K562 (cell line): ENCODE data around the gene KIF5A. TPM values are rescaled to one million over a fixed set of nuclear protein-coding genes. Genes with fewer than 3 reads are reported as not detected.

Experiments used
- CGGBP1 ChIP-seq: fragments of 250-450 bp; sonication (Bioruptor Pico); IDR thresholded peaks from 2 replicates; pipeline ENCODE4 v1.9.0; 2021; ENCODE audit warnings: mild to moderate bottlenecking
- HSF4 ChIP-seq: fragments of 250-450 bp; sonication (Bioruptor Pico); IDR thresholded peaks from 2 replicates; pipeline ENCODE4 v2.1.2; 2022; ENCODE audit warnings: mild to moderate bottlenecking, moderate library complexity, borderline replicate concordance
- KDM5B ChIP-seq: fragments of 200-600 bp; sonication (generic); IDR thresholded peaks from 2 replicates; pipeline ENCODE4 v1.6.1; 2012; ENCODE audit warnings: low read depth, mild to moderate bottlenecking, moderate library complexity, low read length, control low read depth, inconsistent platforms; ENCODE audit not compliant: insufficient replicate concordance
- MGA ChIP-seq: fragments of 450-650 bp; IDR thresholded peaks from 2 replicates; pipeline ENCODE4 v1.6.1; 2016; ENCODE audit warnings: mild to moderate bottlenecking, moderate library complexity
- SP1 ChIP-seq: sonication (generic); formaldehyde crosslinking; IDR thresholded peaks from 2 replicates; pipeline ENCODE4 v1.8.1; 2022; ENCODE audit warnings: mild to moderate bottlenecking, missing genetic modification reagents
- ZFP1 ChIP-seq: fragments of 450-650 bp; formaldehyde crosslinking; IDR thresholded peaks from 2 replicates; pipeline ENCODE4 v1.4.0; 2020; ENCODE audit warnings: mild to moderate bottlenecking, mixed read lengths
- ZNF165 ChIP-seq: fragments of 250-450 bp; sonication (Bioruptor Pico); IDR thresholded peaks from 2 replicates; pipeline ENCODE4 v1.4.0; 2020; ENCODE audit warnings: borderline replicate concordance
- polyA plus RNA-seq, 8 experiments: library from polyadenylated mRNA; depleted of rRNA in 4 of 8; stranded (reverse) in 5 of 8; unstranded in 3 of 8; fragments of >200 nt; fragmentation: Nextera tagmentation in 2 of 8; fragmentation: Illumina TruSeq in 1 of 8; extraction: Ambion mirVana in 2 of 8; extraction: Trizol in 1 of 8; gene quantifications; 2 replicates each; pipeline versions ENCODE4 v1.2.1 to v1.2.3, GENCODE V29; 2011 to 2014; ENCODE audit warnings: inconsistent platforms in 1 of 8, missing spikeins in 1 of 8
- total RNA-seq, 7 experiments: library from RNA; depleted of rRNA in 6 of 7; stranded (reverse); fragments of >200 nt in 6 of 7; fragmentation: Illumina TruSeq in 2 of 7; extraction: Trizol in 2 of 7; gene quantifications; 2 replicates each; pipeline versions ENCODE4 v1.2.1 to v1.2.3, GENCODE V29; 2011 to 2021; ENCODE audit warnings: low replicate concordance in 1 of 7

KIF5A gene
- total and polyA plus RNA-seq, 9 of the 15 experiments (the other 6 are each of a cell fraction or from before 2014, with no cell fraction given): 3.4 to 17.7 (median 8.0) TPM

- no peak for TF ChIP-seq MGA
- TF ChIP-seq SP1 (CRISPR knock-in tag): peak; percentile 44; the same call in 1 of the 2 replicates
- TF ChIP-seq KDM5B: peak; percentile 41
- no peak for TF ChIP-seq CGGBP1
- no peak for TF ChIP-seq ZNF165
- no peak for TF ChIP-seq ZFP1
- no peak for TF ChIP-seq HSF4 (CRISPR knock-in tag)
Observed at GRCh38 chr12:57522887-57523705, 26.7 kb upstream of the KIF5A start (continued).
